Breast epithelium (tissue), 3 donors: Measurements from ENCODE around the gene ALX4.

ENCODE experiments used
- POLR2A ChIP-seq: fragments of 450-650 bp; IDR thresholded peaks from one replicate; pipeline ENCODE4 v1.6.1; 2016; ENCODE audit warnings: antibody characterized with exemption, mild to moderate bottlenecking, moderate library complexity
- TF ChIP-seq, protein P1 (sequence below), 3 donors: fragments of 450-650 bp; IDR thresholded peaks; one replicate each; pipeline ENCODE4 v1.5.1; 2016 to 2017; ENCODE audit warnings: antibody characterized with exemption in 3 of 3, mild to moderate bottlenecking in 3 of 3, moderate library complexity in 3 of 3

GRCh38 chr11:44298862-44299261 lies 11.1 kb downstream of the ALX4 start:
- no peak for TF ChIP-seq POLR2A
- TF ChIP-seq, protein P1, sequence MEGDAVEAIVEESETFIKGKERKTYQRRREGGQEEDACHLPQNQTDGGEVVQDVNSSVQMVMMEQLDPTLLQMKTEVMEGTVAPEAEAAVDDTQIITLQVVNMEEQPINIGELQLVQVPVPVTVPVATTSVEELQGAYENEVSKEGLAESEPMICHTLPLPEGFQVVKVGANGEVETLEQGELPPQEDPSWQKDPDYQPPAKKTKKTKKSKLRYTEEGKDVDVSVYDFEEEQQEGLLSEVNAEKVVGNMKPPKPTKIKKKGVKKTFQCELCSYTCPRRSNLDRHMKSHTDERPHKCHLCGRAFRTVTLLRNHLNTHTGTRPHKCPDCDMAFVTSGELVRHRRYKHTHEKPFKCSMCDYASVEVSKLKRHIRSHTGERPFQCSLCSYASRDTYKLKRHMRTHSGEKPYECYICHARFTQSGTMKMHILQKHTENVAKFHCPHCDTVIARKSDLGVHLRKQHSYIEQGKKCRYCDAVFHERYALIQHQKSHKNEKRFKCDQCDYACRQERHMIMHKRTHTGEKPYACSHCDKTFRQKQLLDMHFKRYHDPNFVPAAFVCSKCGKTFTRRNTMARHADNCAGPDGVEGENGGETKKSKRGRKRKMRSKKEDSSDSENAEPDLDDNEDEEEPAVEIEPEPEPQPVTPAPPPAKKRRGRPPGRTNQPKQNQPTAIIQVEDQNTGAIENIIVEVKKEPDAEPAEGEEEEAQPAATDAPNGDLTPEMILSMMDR (IDR thresholded peaks at IDR 0.05): no peak
